ENCODE measurements around the gene NUDT22.

NUDT22 gene

GRCh38 chr11:64249563-64250414 lies 23.7 kb downstream of the NUDT22 start:
- peak overlapping the region; percentile 89; the same call in 1 of the 2 replicates for H3K27ac ChIP-seq
- no peak for TF ChIP-seq CTCF (conservative IDR thresholded peaks at IDR 0.05)

- TF ChIP-seq CTCF (conservative IDR thresholded peaks at IDR 0.05), result no peak
- peak overlapping the region; percentile 89 for H3K27ac ChIP-seq
Measured at GRCh38 chr11:64250415-64251015, 24.4 kb downstream of the NUDT22 start.

GRCh38 chr11:64251016-64251752 lies 25.1 kb downstream of the NUDT22 start, which contains the start of gene PLCB3:
TSS of gene PLCB3 (plus strand) at chr11:64251530. CDS start at chr11:64251650, 120 bp downstream.
- peak within 1 kb of the TSS; percentile 89 for H3K27ac ChIP-seq
- TF ChIP-seq CTCF (conservative IDR thresholded peaks at IDR 0.05), result peak; percentile 100

GRCh38 chr11:64251753-64252002 lies 25.6 kb downstream of the NUDT22 start:
- TF ChIP-seq CTCF (conservative IDR thresholded peaks at IDR 0.05), result no peak
- peak overlapping the region; percentile 89 for H3K27ac ChIP-seq

- peak overlapping the region; percentile 89 for H3K27ac ChIP-seq
- TF ChIP-seq CTCF (conservative IDR thresholded peaks at IDR 0.05), result no peak
Measured at GRCh38 chr11:64252003-64252872, 26.2 kb downstream of the NUDT22 start.

- no peak for TF ChIP-seq CTCF (conservative IDR thresholded peaks at IDR 0.05)
- H3K27ac ChIP-seq, result peak overlapping the region; percentile 89
Measured at GRCh38 chr11:64253043-64253442, 27.0 kb downstream of the NUDT22 start.

Data from VCaP (cell line).